ENCODE measurements around the gene ST6GALNAC4.

ST6GALNAC4 gene

GRCh38 chr9:127916720-127917581 lies at the start of gene ST6GALNAC4:
TSS of gene ST6GALNAC4 (minus strand) at chr9:127917041. CDS start at chr9:127916419, 622 bp downstream.
- peak; percentile 82 to 84 for DNase-seq (ENCODE audit: low spot score in 2 of 2)
- peak within 1 kb of the TSS; percentile 80 for H3K27ac Mint-ChIP-seq (ENCODE audit: low read depth)
- H3K4me3 Mint-ChIP-seq, result peak within 1 kb of the TSS; percentile 82
- peak; percentile 90 for ATAC-seq (replicated peaks; ENCODE audit: extremely low read depth, poor library complexity, severe bottlenecking)
- peaks cover 24% of the 10 kb centered on the region for H3K36me3 Mint-ChIP-seq (ENCODE audit: insufficient read depth)
- H3K9me3 Mint-ChIP-seq, result no peaks in the 10 kb centered on the region
- H3K27me3 Mint-ChIP-seq, result no peaks in the 10 kb centered on the region
- peaks cover 47% of the 10 kb centered on the region for H3K4me1 Mint-ChIP-seq

- Mint-ChIP-seq H3K27me3 (no peaks in the 10 kb centered on the region), H3K27ac (ENCODE audit: low read depth) (peak overlapping the region; percentile 59), H3K4me1 (peaks cover 90% of the 10 kb centered on the region), H3K36me3 (ENCODE audit: insufficient read depth) (peaks cover 37% of the 10 kb centered on the region), H3K9me3 (no peaks in the 10 kb centered on the region), H3K4me3 (peak overlapping the region; percentile 23)
- DNase-seq (ENCODE audit: low spot score in 2 of 2) (no peak), ATAC-seq (replicated peaks; ENCODE audit: extremely low read depth, poor library complexity, severe bottlenecking) (no peak)
These were observed 49.1 kb upstream of the ST6GALNAC4 start for GRCh38 chr9:127965953-127966352.

GRCh38 chr9:127963359-127964064 lies 46.7 kb upstream of the ST6GALNAC4 start:
- H3K27ac Mint-ChIP-seq (ENCODE audit: low read depth), result peak overlapping the region; percentile 59
- H3K9me3 Mint-ChIP-seq, result no peaks in the 10 kb centered on the region
- no peaks in the 10 kb centered on the region for H3K27me3 Mint-ChIP-seq
- peaks cover 89% of the 10 kb centered on the region for H3K4me1 Mint-ChIP-seq
- no peak for DNase-seq (ENCODE audit: low spot score in 2 of 2)
- peaks cover 27% of the 10 kb centered on the region for H3K36me3 Mint-ChIP-seq (ENCODE audit: insufficient read depth)
- no peak for ATAC-seq (replicated peaks; ENCODE audit: extremely low read depth, poor library complexity, severe bottlenecking)
- H3K4me3 Mint-ChIP-seq, result peak overlapping the region; percentile 23

GRCh38 chr9:127963041-127963358 lies 46.2 kb upstream of the ST6GALNAC4 start:
- no peaks in the 10 kb centered on the region for H3K9me3 Mint-ChIP-seq
- H3K4me3 Mint-ChIP-seq, result no peak overlapping the region
- H3K36me3 Mint-ChIP-seq (ENCODE audit: insufficient read depth), result peaks cover 26% of the 10 kb centered on the region
- peaks cover 88% of the 10 kb centered on the region for H3K4me1 Mint-ChIP-seq
- peak overlapping the region; percentile 51 for H3K27ac Mint-ChIP-seq (ENCODE audit: low read depth)
- H3K27me3 Mint-ChIP-seq, result no peaks in the 10 kb centered on the region
- ATAC-seq (replicated peaks; ENCODE audit: extremely low read depth, poor library complexity, severe bottlenecking), result no peak
- DNase-seq (ENCODE audit: low spot score in 2 of 2), result no peak

- Mint-ChIP-seq H3K27me3 (no peaks in the 10 kb centered on the region), H3K27ac (ENCODE audit: low read depth) (peak overlapping the region; percentile 51)
These were observed 45.4 kb upstream of the ST6GALNAC4 start for GRCh38 chr9:127962278-127962677.

GRCh38 chr9:127961613-127962155 lies 44.8 kb upstream of the ST6GALNAC4 start:
- Mint-ChIP-seq H3K4me3 (peak overlapping the region; percentile 8), H3K36me3 (ENCODE audit: insufficient read depth) (peaks cover 27% of the 10 kb centered on the region), H3K4me1 (peaks cover 83% of the 10 kb centered on the region), H3K27ac (ENCODE audit: low read depth) (peak overlapping the region; percentile 85), H3K9me3 (no peaks in the 10 kb centered on the region), H3K27me3 (no peaks in the 10 kb centered on the region)
- DNase-seq (ENCODE audit: low spot score in 2 of 2), result no peak
- no peak for ATAC-seq (replicated peaks; ENCODE audit: extremely low read depth, poor library complexity, severe bottlenecking)

More at GRCh38 chr9:127962278-127962677, 45.4 kb upstream of the ST6GALNAC4 start:
- ATAC-seq (replicated peaks; ENCODE audit: extremely low read depth, poor library complexity, severe bottlenecking) (no peak), DNase-seq (ENCODE audit: low spot score in 2 of 2) (no peak)
- Mint-ChIP-seq H3K9me3 (no peaks in the 10 kb centered on the region), H3K4me3 (no peak overlapping the region), H3K4me1 (peaks cover 84% of the 10 kb centered on the region), H3K36me3 (ENCODE audit: insufficient read depth) (peaks cover 29% of the 10 kb centered on the region)

GRCh38 chr9:127961155-127961490 lies 44.3 kb upstream of the ST6GALNAC4 start:
- Mint-ChIP-seq H3K4me3 (peak overlapping the region; percentile 8), H3K27ac (ENCODE audit: low read depth) (peak overlapping the region; percentile 85), H3K27me3 (no peaks in the 10 kb centered on the region), H3K36me3 (ENCODE audit: insufficient read depth) (peaks cover 25% of the 10 kb centered on the region), H3K4me1 (peaks cover 86% of the 10 kb centered on the region), H3K9me3 (no peaks in the 10 kb centered on the region)
- DNase-seq (ENCODE audit: low spot score in 2 of 2), result no peak
- ATAC-seq (replicated peaks; ENCODE audit: extremely low read depth, poor library complexity, severe bottlenecking), result no peak

- H3K27ac Mint-ChIP-seq (ENCODE audit: low read depth), result peak overlapping the region; percentile 85
- peak overlapping the region; percentile 21 for H3K4me3 Mint-ChIP-seq
- ATAC-seq (replicated peaks; ENCODE audit: extremely low read depth, poor library complexity, severe bottlenecking) (no peak), DNase-seq (ENCODE audit: low spot score in 2 of 2) (no peak)
- peaks cover 24% of the 10 kb centered on the region for H3K36me3 Mint-ChIP-seq (ENCODE audit: insufficient read depth)
- H3K27me3 Mint-ChIP-seq, result no peaks in the 10 kb centered on the region
- no peaks in the 10 kb centered on the region for H3K9me3 Mint-ChIP-seq
- peaks cover 87% of the 10 kb centered on the region for H3K4me1 Mint-ChIP-seq
These were observed 43.7 kb upstream of the ST6GALNAC4 start for GRCh38 chr9:127960410-127961154.

- Mint-ChIP-seq H3K27ac (ENCODE audit: low read depth) (peak overlapping the region; percentile 85), H3K4me3 (peak overlapping the region; percentile 21), H3K4me1 (peaks cover 86% of the 10 kb centered on the region), H3K27me3 (no peaks in the 10 kb centered on the region), H3K36me3 (ENCODE audit: insufficient read depth) (peaks cover 26% of the 10 kb centered on the region), H3K9me3 (no peaks in the 10 kb centered on the region)
- DNase-seq (ENCODE audit: low spot score in 2 of 2), result no peak
- ATAC-seq (replicated peaks; ENCODE audit: extremely low read depth, poor library complexity, severe bottlenecking), result no peak
These were observed 43.1 kb upstream of the ST6GALNAC4 start for GRCh38 chr9:127959841-127960409.

- Mint-ChIP-seq H3K27me3 (no peaks in the 10 kb centered on the region), H3K4me1 (peaks cover 86% of the 10 kb centered on the region), H3K4me3 (peak overlapping the region; percentile 21), H3K36me3 (ENCODE audit: insufficient read depth) (peaks cover 26% of the 10 kb centered on the region), H3K9me3 (no peaks in the 10 kb centered on the region), H3K27ac (ENCODE audit: low read depth) (peak overlapping the region; percentile 85)
- ATAC-seq (replicated peaks; ENCODE audit: extremely low read depth, poor library complexity, severe bottlenecking) (no peak), DNase-seq (ENCODE audit: low spot score in 2 of 2) (no peak)
These were observed 42.6 kb upstream of the ST6GALNAC4 start for GRCh38 chr9:127959398-127959797.

- H3K27me3 Mint-ChIP-seq, result no peaks in the 10 kb centered on the region
- H3K4me3 Mint-ChIP-seq, result peak overlapping the region; percentile 21
- ATAC-seq (replicated peaks; ENCODE audit: extremely low read depth, poor library complexity, severe bottlenecking) (no peak), DNase-seq (ENCODE audit: low spot score in 2 of 2) (no peak)
- peaks cover 26% of the 10 kb centered on the region for H3K36me3 Mint-ChIP-seq (ENCODE audit: insufficient read depth)
- no peaks in the 10 kb centered on the region for H3K9me3 Mint-ChIP-seq
- H3K4me1 Mint-ChIP-seq, result peaks cover 86% of the 10 kb centered on the region
- peak overlapping the region; percentile 10 for H3K27ac Mint-ChIP-seq (ENCODE audit: low read depth)
These were observed 41.9 kb upstream of the ST6GALNAC4 start for GRCh38 chr9:127958728-127959127.

Data from central memory CD8-positive, alpha-beta T cell (primary cell).